ENCODE measurements around the gene PITHD1.

- TF ChIP-seq, protein P1, sequence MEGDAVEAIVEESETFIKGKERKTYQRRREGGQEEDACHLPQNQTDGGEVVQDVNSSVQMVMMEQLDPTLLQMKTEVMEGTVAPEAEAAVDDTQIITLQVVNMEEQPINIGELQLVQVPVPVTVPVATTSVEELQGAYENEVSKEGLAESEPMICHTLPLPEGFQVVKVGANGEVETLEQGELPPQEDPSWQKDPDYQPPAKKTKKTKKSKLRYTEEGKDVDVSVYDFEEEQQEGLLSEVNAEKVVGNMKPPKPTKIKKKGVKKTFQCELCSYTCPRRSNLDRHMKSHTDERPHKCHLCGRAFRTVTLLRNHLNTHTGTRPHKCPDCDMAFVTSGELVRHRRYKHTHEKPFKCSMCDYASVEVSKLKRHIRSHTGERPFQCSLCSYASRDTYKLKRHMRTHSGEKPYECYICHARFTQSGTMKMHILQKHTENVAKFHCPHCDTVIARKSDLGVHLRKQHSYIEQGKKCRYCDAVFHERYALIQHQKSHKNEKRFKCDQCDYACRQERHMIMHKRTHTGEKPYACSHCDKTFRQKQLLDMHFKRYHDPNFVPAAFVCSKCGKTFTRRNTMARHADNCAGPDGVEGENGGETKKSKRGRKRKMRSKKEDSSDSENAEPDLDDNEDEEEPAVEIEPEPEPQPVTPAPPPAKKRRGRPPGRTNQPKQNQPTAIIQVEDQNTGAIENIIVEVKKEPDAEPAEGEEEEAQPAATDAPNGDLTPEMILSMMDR (IDR thresholded peaks at IDR 0.05): no peak
- TF ChIP-seq POLR2A (IDR thresholded peaks at IDR 0.05): no peak
These were observed 38.7 kb downstream of the PITHD1 start for GRCh38 chr1:23816906-23817305.
